Mesenchymal stem cell (in vitro differentiated cells and primary cell): Measurements from ENCODE around the gene ADGRA3.

Experiments used
- DNase-seq: peaks from one replicate; pipeline ENCODE4 v3.0.0-alpha.2; 2013
- H2AFZ ChIP-seq: one replicate; pipeline ENCODE4 v1.6.1; 2013; ENCODE audit warnings: low read depth, mild to moderate bottlenecking, control low read depth, inconsistent platforms, low read length, moderate library complexity
- H2AK5ac ChIP-seq: 2 replicates; pipeline ENCODE4 v1.6.1; 2013; ENCODE audit warnings: low read length, moderate library complexity, mild to moderate bottlenecking, inconsistent platforms; ENCODE audit not compliant: severe bottlenecking
- H2BK120ac ChIP-seq: one replicate; pipeline ENCODE4 v1.6.1; 2013; ENCODE audit warnings: low read depth, mild to moderate bottlenecking, inconsistent platforms, low read length, moderate library complexity
- H2BK12ac ChIP-seq, 2 experiments: one replicate each; pipeline ENCODE4 v1.6.1; 2013; ENCODE audit warnings: inconsistent platforms in 2 of 2, low read length in 2 of 2, mild to moderate bottlenecking in 2 of 2, moderate library complexity in 2 of 2, control low read depth in 1 of 2
- H2BK15ac ChIP-seq: one replicate; pipeline ENCODE4 v1.6.1; 2013; ENCODE audit warnings: mild to moderate bottlenecking, low read depth, inconsistent platforms; ENCODE audit not compliant: poor library complexity, severe bottlenecking
- H2BK5ac ChIP-seq: 2 replicates; pipeline ENCODE4 v1.6.1; 2013; ENCODE audit warnings: low read depth, mild to moderate bottlenecking, low read length, control low read depth, inconsistent platforms; ENCODE audit not compliant: poor library complexity, severe bottlenecking
- H3K14ac ChIP-seq, 2 experiments: one replicate each; pipeline ENCODE4 v1.6.1; 2013; ENCODE audit warnings: inconsistent platforms in 2 of 2, low read length in 2 of 2, control low read depth in 1 of 2, mild to moderate bottlenecking in 1 of 2, moderate library complexity in 1 of 2
- H3K18ac ChIP-seq, 2 experiments: one replicate each; pipeline ENCODE4 v1.6.1; 2013; ENCODE audit warnings: inconsistent platforms in 2 of 2, low read length in 2 of 2, control low read depth in 1 of 2, low read depth in 1 of 2, mild to moderate bottlenecking in 1 of 2
- H3K23ac ChIP-seq, 2 experiments: one replicate each; pipeline ENCODE4 v1.6.1; 2013; ENCODE audit warnings: inconsistent platforms in 2 of 2, low read length in 2 of 2, mild to moderate bottlenecking in 2 of 2, moderate library complexity in 2 of 2, control low read depth in 1 of 2
- H3K27ac ChIP-seq: 2 replicates; pipeline ENCODE4 v1.5.1; 2013; ENCODE audit warnings: mild to moderate bottlenecking, moderate library complexity, low read length, control low read depth, inconsistent platforms; ENCODE audit not compliant: poor library complexity, severe bottlenecking
- H3K27me3 ChIP-seq, 2 experiments: 2 replicates each; pipeline versions ENCODE4 v1.6.1 to v1.7.0; 2013; ENCODE audit warnings: low read length in 2 of 2, mild to moderate bottlenecking in 2 of 2, moderate library complexity in 2 of 2, control low read depth in 1 of 2, inconsistent platforms in 1 of 2; ENCODE audit not compliant: control insufficient read depth in 1 of 2, insufficient read depth in 1 of 2
- H3K36me3 ChIP-seq, 2 experiments: 2 replicates each; pipeline versions ENCODE4 v1.6.1 to v1.7.0; 2013; ENCODE audit warnings: low read length in 2 of 2, control low read depth in 1 of 2, inconsistent platforms in 1 of 2, low read depth in 1 of 2, mild to moderate bottlenecking in 1 of 2; ENCODE audit not compliant: insufficient read depth in 2 of 2, control insufficient read depth in 1 of 2
- H3K4ac ChIP-seq, 2 experiments: one replicate each; pipeline ENCODE4 v1.6.1; 2013; ENCODE audit warnings: inconsistent platforms in 2 of 2, low read length in 2 of 2, mild to moderate bottlenecking in 2 of 2, moderate library complexity in 2 of 2, control low read depth in 1 of 2, low read depth in 1 of 2
- H3K4me1 ChIP-seq: 2 replicates; pipeline ENCODE4 v1.6.1; 2013; ENCODE audit warnings: low read depth, low read length, control low read depth; ENCODE audit not compliant: control insufficient read depth, insufficient read depth
- H3K4me2 ChIP-seq: 2 replicates; pipeline ENCODE4 v1.6.1; 2013; ENCODE audit warnings: low read length, mild to moderate bottlenecking, inconsistent platforms; ENCODE audit not compliant: poor library complexity, severe bottlenecking
- H3K4me3 ChIP-seq, 2 experiments: 2 replicates each; pipeline versions ENCODE4 v1.5.1 to v1.7.0; 2013; ENCODE audit warnings: low read length in 2 of 2, mild to moderate bottlenecking in 2 of 2, control low read depth in 1 of 2, low read depth in 1 of 2; ENCODE audit not compliant: insufficient read depth in 1 of 2
- H3K79me1 ChIP-seq: replicated peaks from 2 replicates; pipeline ENCODE4 v1.6.1; 2013; ENCODE audit warnings: mild to moderate bottlenecking, control low read depth, low read length, inconsistent platforms; ENCODE audit not compliant: poor library complexity, severe bottlenecking
- H3K9ac ChIP-seq: 2 replicates; pipeline ENCODE4 v1.7.0; 2013; ENCODE audit warnings: mild to moderate bottlenecking, low read length, moderate library complexity
- H3K9me3 ChIP-seq: 2 replicates; pipeline ENCODE4 v1.7.0; 2013; ENCODE audit warnings: mild to moderate bottlenecking, low read length; ENCODE audit not compliant: control insufficient read depth
- H4K8ac ChIP-seq: one replicate; pipeline ENCODE4 v1.6.1; 2013; ENCODE audit warnings: inconsistent platforms, mild to moderate bottlenecking, low read length, moderate library complexity
- H4K91ac ChIP-seq: one replicate; pipeline ENCODE4 v1.6.1; 2013; ENCODE audit warnings: mild to moderate bottlenecking, low read length, inconsistent platforms
- whole genome bisulfite sequencing: methylation state at CpG from one replicate; pipeline ENCODE4 v1.1.7; 2013; ENCODE audit warnings: mixed read lengths; 5-methylcytosine and 5-hydroxymethylcytosine counted together

Gene ADGRA3

DNA sequence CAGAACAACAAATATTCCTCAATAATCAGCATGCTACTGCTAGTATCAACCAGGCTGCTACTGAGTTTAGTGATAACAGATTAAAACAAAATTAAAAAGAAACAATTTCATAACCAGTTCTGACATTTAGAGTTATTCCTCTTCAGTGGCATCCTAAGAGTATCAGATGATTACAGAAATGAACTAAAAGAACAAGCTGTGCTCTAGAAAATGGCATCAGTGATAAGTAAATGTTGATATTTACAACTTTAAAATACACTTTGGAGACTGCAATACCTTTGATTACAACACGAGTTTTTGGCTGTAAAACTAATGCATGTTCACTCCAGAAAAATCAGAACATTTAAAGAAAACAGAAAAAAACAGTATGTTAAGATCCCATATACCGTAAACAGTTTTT is 72.9 kb downstream of the ADGRA3 start:
- no peak overlapping the region for H3K9ac ChIP-seq
- H2BK120ac ChIP-seq = no peak overlapping the region
- H2AFZ ChIP-seq = no peak overlapping the region
- H3K18ac ChIP-seq = no peak overlapping the region
- H2BK12ac ChIP-seq = no peak overlapping the region
- no peak overlapping the region for H2AK5ac ChIP-seq
- H3K36me3 ChIP-seq = peaks cover 0 to 28% of the 10 kb centered on the region in 2 experiments
- DNase-seq = no peak
- no peaks in the 10 kb centered on the region for H3K4me1 ChIP-seq
- no peak overlapping the region for H4K91ac ChIP-seq
- no peak overlapping the region for H3K27ac ChIP-seq
- H3K79me1 ChIP-seq = peaks cover 2% of the 10 kb centered on the region
- no peak overlapping the region for H2BK15ac ChIP-seq
- WGBS = 100% methylated on average over 1 of the region's 2 CpGs
- H3K4me2 ChIP-seq = no peak overlapping the region
- no peak overlapping the region for H3K4ac ChIP-seq
- no peak overlapping the region for H2BK5ac ChIP-seq
- no peak overlapping the region for H4K8ac ChIP-seq
- no peak overlapping the region for H3K23ac ChIP-seq
- no peaks in the 10 kb centered on the region for H3K9me3 ChIP-seq
- no peaks in the 10 kb centered on the region for H3K27me3 ChIP-seq
- no peak overlapping the region for H3K4me3 ChIP-seq
- H3K14ac ChIP-seq = no peak overlapping the region

DNA sequence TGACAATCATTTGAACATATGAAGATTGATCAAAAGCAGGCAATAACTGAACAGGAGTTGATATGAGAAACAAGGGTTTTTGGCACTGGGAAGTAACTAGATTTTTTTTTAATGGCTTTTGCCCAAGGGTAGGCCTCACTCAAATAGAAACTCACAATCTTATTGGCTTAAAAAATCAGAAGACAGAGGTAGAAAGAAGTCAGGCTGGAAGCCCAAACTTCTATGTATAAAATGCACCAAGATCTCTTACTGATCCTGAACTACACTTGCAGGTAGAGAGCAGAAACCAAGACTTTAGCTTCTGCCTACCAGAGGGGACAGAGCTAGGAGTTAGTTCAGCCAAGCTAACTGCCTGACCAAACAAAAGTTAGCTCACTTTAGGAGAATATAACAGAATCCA is 74.9 kb downstream of the ADGRA3 start:
- Histone ChIP-seq H3K23ac (no peak overlapping the region), H2BK12ac (no peak overlapping the region), H2AFZ (no peak overlapping the region), H3K9ac (no peak overlapping the region), H2BK5ac (no peak overlapping the region), H3K9me3 (no peaks in the 10 kb centered on the region), H3K4me3 (no peak overlapping the region), H3K27me3 (no peaks in the 10 kb centered on the region), H3K4ac (no peak overlapping the region), H3K4me2 (no peak overlapping the region), H3K4me1 (no peaks in the 10 kb centered on the region), H3K79me1 (no peaks in the 10 kb centered on the region), H3K36me3 (peaks cover 0 to 22% of the 10 kb centered on the region in 2 experiments), H3K27ac (no peak overlapping the region), H3K14ac (no peak overlapping the region), H2AK5ac (no peak overlapping the region), H2BK15ac (no peak overlapping the region), H3K18ac (no peak overlapping the region), H4K91ac (no peak overlapping the region), H2BK120ac (no peak overlapping the region), H4K8ac (no peak overlapping the region)
- no peak for DNase-seq

DNA sequence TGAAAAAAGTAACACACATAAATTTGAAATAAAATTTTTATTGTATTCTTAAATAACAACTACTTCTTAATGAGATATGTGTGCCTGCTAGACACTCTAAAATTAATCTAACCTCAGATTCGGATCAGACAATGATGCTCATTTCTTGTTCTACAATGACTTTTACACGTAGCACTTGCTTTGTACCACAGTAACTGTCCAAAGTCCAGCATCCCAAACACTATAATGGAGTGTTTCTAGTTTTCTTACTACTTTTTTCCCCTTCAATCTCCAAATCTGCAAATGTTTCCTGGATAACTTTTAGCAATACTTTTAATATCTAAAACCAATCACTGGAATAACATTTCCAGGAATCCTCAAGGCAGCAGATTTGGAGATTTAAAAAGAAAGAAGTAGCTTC is 75.9 kb downstream of the ADGRA3 start:
- Histone ChIP-seq H3K14ac (no peak overlapping the region), H3K4me2 (no peak overlapping the region), H2BK120ac (no peak overlapping the region), H3K27ac (no peak overlapping the region), H2BK5ac (no peak overlapping the region), H3K9me3 (no peaks in the 10 kb centered on the region), H3K27me3 (no peaks in the 10 kb centered on the region), H4K91ac (no peak overlapping the region), H3K4ac (no peak overlapping the region), H3K36me3 (peaks cover 0 to 18% of the 10 kb centered on the region in 2 experiments), H2BK15ac (no peak overlapping the region), H2AFZ (no peak overlapping the region), H3K23ac (no peak overlapping the region), H2BK12ac (no peak overlapping the region), H2AK5ac (no peak overlapping the region), H3K18ac (no peak overlapping the region), H3K4me1 (no peaks in the 10 kb centered on the region), H3K9ac (no peak overlapping the region), H4K8ac (no peak overlapping the region), H3K79me1 (no peaks in the 10 kb centered on the region), H3K4me3 (no peak overlapping the region)
- DNase-seq = no peak
- 100% methylated on average over 2 of the region's 2 CpGs for WGBS

DNA sequence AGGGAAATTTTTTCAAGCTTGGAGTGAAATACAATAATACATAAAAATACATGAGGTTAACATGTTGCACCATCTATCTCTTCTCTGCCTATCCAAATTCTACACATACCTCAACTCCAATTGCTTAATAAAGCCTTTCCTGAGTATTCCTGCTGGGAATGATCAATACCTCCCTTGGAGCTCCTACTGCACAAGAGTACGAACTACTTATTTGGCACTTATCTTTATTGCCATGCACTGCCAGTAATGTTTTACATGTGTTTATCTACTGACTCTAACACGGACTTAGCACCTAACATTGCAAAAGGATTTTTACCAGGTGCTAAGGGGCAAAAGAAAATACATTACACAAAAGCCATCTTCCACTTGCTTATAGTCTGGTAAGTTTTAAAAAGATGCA is 80.2 kb downstream of the ADGRA3 start:
- peaks cover 2 to 5% of the 10 kb centered on the region in 2 experiments for H3K36me3 ChIP-seq
- DNase-seq = no peak
- peaks cover 1% of the 10 kb centered on the region for H3K79me1 ChIP-seq
- no peak overlapping the region for H3K4me3 ChIP-seq
- no peak overlapping the region for H4K91ac ChIP-seq
- H3K18ac ChIP-seq = no peak overlapping the region
- no peak overlapping the region for H2BK15ac ChIP-seq
- H3K4ac ChIP-seq = no peak overlapping the region
- H3K4me1 ChIP-seq = peaks cover 1% of the 10 kb centered on the region
- no peak overlapping the region for H2BK120ac ChIP-seq
- no peak overlapping the region for H3K4me2 ChIP-seq
- no peaks in the 10 kb centered on the region for H3K9me3 ChIP-seq
- no peaks in the 10 kb centered on the region for H3K27me3 ChIP-seq
- H2BK5ac ChIP-seq = no peak overlapping the region
- 96% methylated on average over 1 of the region's 2 CpGs for WGBS
- H3K14ac ChIP-seq = no peak overlapping the region
- H2AFZ ChIP-seq = no peak overlapping the region
- no peak overlapping the region for H2BK12ac ChIP-seq
- no peak overlapping the region for H2AK5ac ChIP-seq
- H3K27ac ChIP-seq = no peak overlapping the region
- no peak overlapping the region for H4K8ac ChIP-seq
- H3K23ac ChIP-seq = no peak overlapping the region
- no peak overlapping the region for H3K9ac ChIP-seq
